Mucosa of descending colon (tissue), 3 donors: ENCODE data around the gene PACC1. TPM values are rescaled to one million over a fixed set of nuclear protein-coding genes. Genes with fewer than 3 reads are reported as not detected.

Source experiments
- ATAC-seq: fragments of 200-7000 bp; cut with Tn5 transposase; one replicate; pipeline ENCODE4 v1.9.1; 2020; ENCODE audit warnings: mild to moderate bottlenecking, moderate library complexity
- DNase-seq, 3 donors: peaks; one replicate each; pipeline ENCODE4 v3.0.0-alpha.2; 2020
- H3K36me3 ChIP-seq: fragments of 200-600 bp; one replicate; pipeline ENCODE4 v1.8.0; 2021; ENCODE audit warnings: low read depth, mild to moderate bottlenecking
- H3K4me1 ChIP-seq: fragments of 200-600 bp; one replicate; pipeline ENCODE4 v1.8.0; 2021; ENCODE audit warnings: low read depth, mild to moderate bottlenecking
- H3K4me3 ChIP-seq: fragments of 200-600 bp; one replicate; pipeline ENCODE4 v1.8.0; 2021; ENCODE audit warnings: mild to moderate bottlenecking
- H3K9me3 ChIP-seq: fragments of 200-600 bp; one replicate; pipeline ENCODE4 v1.8.0; 2021; ENCODE audit warnings: mild to moderate bottlenecking
- intact Hi-C, 2 donors: fragments of 100-400 bp; cut with DNase I in 1 of 2; cut with micrococcal nuclease in 1 of 2; formaldehyde crosslinking; loops; one replicate each; pipeline versions ENCODE4 v1.11.0 to v1.11.1; 2022; cut with DNase I, micrococcal nuclease
- total RNA-seq, 3 donors: library from RNA; stranded (reverse); fragmentation: NEBNext Ultra II Directional in 2 of 3; extraction: Animal tissue kit (Norgen Biotek cat#: 25700) in 2 of 3; gene quantifications; one replicate each; pipeline versions ENCODE4 v1.2.1 to v1.2.4, GENCODE V29; 2021 to 2023
- TF ChIP-seq, protein P1 (sequence below): fragments of 200-600 bp; IDR thresholded peaks from one replicate; pipeline ENCODE4 v1.8.0; 2022; ENCODE audit warnings: antibody characterized with exemption, mild to moderate bottlenecking
- donor health status: DM: no; HTN: no; CAD: no; lungs with moderate emphysema.
- donor health status: DM: no; HTN: no; CAD: no.
- donor health status: DM: no; HTN: yes; CAD: no.

The PACC1 gene
- total RNA-seq, 3 donors from 2014 or later = 2.5 to 4.4 (median 3.4) TPM

DNA sequence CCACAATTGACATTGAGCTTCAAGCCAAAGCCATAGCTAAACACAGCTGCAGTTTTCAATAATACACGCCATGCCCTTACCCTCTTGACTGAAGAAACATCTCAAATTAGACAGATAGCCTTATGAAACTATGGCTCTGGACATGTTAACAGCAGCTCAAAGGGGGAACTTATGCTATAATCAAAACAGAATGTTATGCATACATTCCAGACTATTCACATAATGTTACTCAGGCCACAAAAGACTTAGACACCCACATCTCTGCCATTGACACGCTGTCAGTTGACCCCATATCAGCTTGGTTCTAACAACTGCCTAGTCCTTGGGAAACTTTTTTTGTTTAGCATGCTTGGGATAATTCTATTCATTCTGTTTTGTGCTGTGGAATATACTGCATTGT, 15.7 kb upstream of the PACC1 start:
- TF ChIP-seq, protein P1, sequence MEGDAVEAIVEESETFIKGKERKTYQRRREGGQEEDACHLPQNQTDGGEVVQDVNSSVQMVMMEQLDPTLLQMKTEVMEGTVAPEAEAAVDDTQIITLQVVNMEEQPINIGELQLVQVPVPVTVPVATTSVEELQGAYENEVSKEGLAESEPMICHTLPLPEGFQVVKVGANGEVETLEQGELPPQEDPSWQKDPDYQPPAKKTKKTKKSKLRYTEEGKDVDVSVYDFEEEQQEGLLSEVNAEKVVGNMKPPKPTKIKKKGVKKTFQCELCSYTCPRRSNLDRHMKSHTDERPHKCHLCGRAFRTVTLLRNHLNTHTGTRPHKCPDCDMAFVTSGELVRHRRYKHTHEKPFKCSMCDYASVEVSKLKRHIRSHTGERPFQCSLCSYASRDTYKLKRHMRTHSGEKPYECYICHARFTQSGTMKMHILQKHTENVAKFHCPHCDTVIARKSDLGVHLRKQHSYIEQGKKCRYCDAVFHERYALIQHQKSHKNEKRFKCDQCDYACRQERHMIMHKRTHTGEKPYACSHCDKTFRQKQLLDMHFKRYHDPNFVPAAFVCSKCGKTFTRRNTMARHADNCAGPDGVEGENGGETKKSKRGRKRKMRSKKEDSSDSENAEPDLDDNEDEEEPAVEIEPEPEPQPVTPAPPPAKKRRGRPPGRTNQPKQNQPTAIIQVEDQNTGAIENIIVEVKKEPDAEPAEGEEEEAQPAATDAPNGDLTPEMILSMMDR = no peak
- intact Hi-C loops = no loop called here
- ATAC-seq (no peak), DNase-seq (no peak)
- H3K36me3 ChIP-seq = no peaks in the 10 kb centered on the region
- H3K4me3 ChIP-seq = no peak overlapping the region
- peaks cover 14% of the 10 kb centered on the region for H3K4me1 ChIP-seq
- H3K9me3 ChIP-seq = no peaks in the 10 kb centered on the region

DNA sequence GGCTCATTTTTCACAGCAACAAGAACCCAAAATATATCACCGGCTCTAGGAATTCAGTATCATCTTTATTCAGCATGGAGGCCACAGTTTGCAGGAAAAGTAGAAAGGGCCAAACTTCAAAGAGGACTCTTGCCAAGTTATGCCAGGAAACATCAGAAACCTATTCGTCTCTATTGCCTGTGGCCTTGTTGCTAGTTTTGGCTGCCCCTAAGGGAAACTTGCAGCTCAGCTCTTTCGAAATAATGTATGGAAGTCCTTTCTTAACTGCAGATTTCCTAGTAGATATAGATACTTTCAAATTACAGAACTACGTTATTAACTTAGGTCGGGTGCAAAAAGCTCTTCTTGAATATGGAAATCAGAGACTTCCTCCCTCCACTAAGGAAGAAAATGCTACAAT, 13.8 kb upstream of the PACC1 start:
- no peaks in the 10 kb centered on the region for H3K9me3 ChIP-seq
- H3K4me3 ChIP-seq = no peak overlapping the region
- peaks cover 14% of the 10 kb centered on the region for H3K4me1 ChIP-seq
- no peaks in the 10 kb centered on the region for H3K36me3 ChIP-seq
- ATAC-seq (no peak), DNase-seq (no peak)
- intact Hi-C loops = no loop called here
- TF ChIP-seq, protein P1 = no peak

DNA sequence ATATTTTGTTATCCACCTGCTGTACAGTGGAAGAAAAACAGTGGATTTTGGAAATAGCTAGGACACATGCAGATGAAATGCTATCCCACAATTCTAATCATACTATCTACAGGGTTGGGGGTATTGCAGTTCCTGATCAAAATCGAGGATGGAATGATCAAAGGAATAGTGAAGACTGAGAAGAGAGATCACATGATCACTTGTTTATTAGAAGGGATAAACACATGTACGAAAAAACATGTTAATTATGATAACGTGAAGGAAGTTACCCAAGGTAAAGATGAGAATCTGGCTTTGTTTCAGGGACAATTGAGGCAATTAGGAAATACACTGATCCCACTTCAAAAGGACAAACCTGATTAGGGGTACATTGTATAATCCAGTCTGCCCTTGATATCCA, 9.2 kb upstream of the PACC1 start:
- no peaks in the 10 kb centered on the region for H3K36me3 ChIP-seq
- intact Hi-C loops = no loop called here
- no peaks in the 10 kb centered on the region for H3K9me3 ChIP-seq
- H3K4me3 ChIP-seq = no peak overlapping the region
- DNase-seq (no peak), ATAC-seq (no peak)
- H3K4me1 ChIP-seq = no peaks in the 10 kb centered on the region
- TF ChIP-seq, protein P1 = no peak

DNA sequence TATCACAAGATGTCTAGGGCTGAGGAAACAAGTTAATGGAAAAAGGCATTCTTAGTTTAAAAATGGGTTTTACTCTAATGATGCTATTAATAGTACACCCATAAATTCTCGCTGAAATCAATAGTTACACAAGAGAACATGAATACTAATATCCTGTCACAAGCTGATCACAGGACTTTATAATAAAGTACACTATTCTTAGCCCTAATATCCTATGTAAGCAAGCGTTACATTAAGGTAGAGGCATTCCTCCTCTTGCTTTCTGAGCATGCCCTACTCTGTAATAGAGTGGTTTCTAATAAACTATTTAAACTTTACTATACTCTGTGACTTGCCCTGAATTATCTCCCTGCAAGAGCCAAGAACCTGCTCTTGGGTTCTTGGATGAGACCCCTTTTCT, 6.5 kb upstream of the PACC1 start:
- intact Hi-C loops = no loop called here
- no peak overlapping the region for H3K4me3 ChIP-seq
- ATAC-seq (no peak), DNase-seq (no peak)
- H3K36me3 ChIP-seq = no peaks in the 10 kb centered on the region
- H3K4me1 ChIP-seq = no peaks in the 10 kb centered on the region
- TF ChIP-seq, protein P1 = no peak
- no peaks in the 10 kb centered on the region for H3K9me3 ChIP-seq

DNA sequence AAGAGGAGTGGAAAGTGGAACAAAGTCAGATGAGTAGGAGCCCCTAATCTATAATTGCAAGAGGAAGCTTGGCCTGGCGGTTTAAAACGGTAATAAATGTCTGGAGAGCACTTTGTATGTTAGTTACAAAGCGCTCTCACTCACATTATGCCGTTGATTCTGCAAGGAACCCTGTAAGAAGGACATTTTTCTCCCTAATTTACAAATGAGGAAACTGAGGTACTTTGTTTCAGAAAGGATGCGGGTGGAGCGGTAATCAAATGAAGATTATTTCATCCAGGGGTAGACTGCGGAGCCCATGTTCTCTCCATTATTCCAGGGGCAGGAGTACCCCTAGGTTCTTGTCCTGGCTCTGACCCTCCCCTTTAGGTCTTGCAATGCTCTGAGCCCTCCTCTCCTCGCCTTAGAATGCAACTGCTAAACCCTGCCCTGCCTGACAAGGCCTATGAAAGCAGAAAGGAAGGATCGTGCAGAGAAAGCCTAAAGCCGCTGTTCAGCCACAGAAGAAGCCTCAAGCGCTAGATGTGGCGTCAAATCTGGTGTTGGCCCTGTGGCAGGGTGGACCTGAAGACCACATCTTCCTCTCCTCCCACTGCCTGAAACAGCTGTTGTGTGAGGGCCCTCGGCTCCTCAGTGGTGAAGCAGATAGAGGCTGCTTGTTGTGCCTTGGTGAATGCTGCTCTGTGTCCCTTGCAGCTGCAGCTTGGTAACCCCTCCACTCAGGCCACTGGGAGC, 588 bp upstream of the PACC1 start:
- Histone ChIP-seq H3K9me3 (no peaks in the 10 kb centered on the region), H3K36me3 (no peaks in the 10 kb centered on the region), H3K4me3 (no peak overlapping the region), H3K4me1 (peaks cover 5% of the 10 kb centered on the region)
- DNase-seq (no peak), ATAC-seq (no peak)
- intact Hi-C loops = no loop called here
- TF ChIP-seq, protein P1 = no peak
